ENCODE results near the gene SPON2.

Gene SPON2

DNA sequence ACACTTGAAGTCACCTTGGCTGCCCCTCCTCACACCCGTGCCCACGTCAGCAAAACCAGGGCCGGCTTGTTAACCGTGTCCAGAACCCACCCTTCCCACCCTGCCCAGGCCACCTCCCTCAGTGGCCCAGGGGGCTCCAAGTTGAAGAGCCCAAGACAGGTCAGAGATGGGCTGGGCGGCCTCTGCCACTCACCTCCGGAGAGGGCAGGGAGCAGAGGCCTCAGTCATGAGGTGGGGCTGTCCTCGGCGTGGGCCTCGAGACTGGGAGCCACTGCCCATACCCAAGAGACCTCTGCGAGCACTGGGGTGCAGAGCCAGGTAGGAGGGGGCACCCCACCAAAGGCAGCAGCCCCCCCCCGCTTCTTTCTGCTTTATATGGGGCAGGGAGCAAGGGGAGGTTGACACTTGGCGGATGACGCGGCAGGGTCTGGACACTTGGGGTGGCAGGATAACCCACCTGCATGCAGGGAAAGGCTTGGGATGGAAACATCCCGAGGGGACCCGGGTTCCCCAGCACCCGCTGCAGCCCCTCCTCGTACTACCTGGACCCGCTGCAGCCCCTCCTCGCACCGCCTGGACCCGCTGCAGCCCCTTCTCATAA is 38.0 kb upstream of the SPON2 start:
- Histone ChIP-seq H3K36me3 (peaks cover 31 to 39% (median 35%) of the 10 kb centered on the region in 3 donors), H3K4me1 (peaks cover 10 to 51% (median 48%) of the 10 kb centered on the region in 4 donors), H3K4me3 (no peak overlapping the region)

GRCh38 chr4:1209821-1210220 is 37.4 kb upstream of the SPON2 start:
- no peaks in the 10 kb centered on the region for H3K9me3 ChIP-seq
- peak overlapping the region in 1 of 2 donors; percentile 7 for H3K4me3 ChIP-seq
- H3K27me3 ChIP-seq: no peaks in the 10 kb centered on the region
- H3K36me3 ChIP-seq: peaks cover 26 to 34% (median 30%) of the 10 kb centered on the region in 3 donors
- peak; percentile 79 to 88 for DNase-seq
- intact Hi-C loops (cut with DNase I; ENCODE audit: low total_unique reads): no loop called here
- TF ChIP-seq CTCF (IDR thresholded peaks at IDR 0.05): no peak
- peak overlapping the region; percentile 69 to 75 for H3K27ac ChIP-seq
- peaks cover 10 to 51% (median 48%) of the 10 kb centered on the region in 4 donors for H3K4me1 ChIP-seq

More for the DNA sequence above, 38.0 kb upstream of the SPON2 start:
- TF ChIP-seq CTCF (IDR thresholded peaks at IDR 0.05): no peak
- intact Hi-C loops (cut with DNase I; ENCODE audit: low total_unique reads): no loop called here
- no peaks in the 10 kb centered on the region for H3K9me3 ChIP-seq
- DNase-seq: peak; percentile 19 to 63
- H3K27ac ChIP-seq: peak overlapping the region; percentile 69 to 75
- H3K27me3 ChIP-seq: no peaks in the 10 kb centered on the region

- H3K4me3 ChIP-seq: peak overlapping the region in 1 of 2 donors; percentile 7
- intact Hi-C loops (cut with DNase I; ENCODE audit: low total_unique reads): no loop called here
- no peak for TF ChIP-seq CTCF (IDR thresholded peaks at IDR 0.05)
- no peaks in the 10 kb centered on the region for H3K9me3 ChIP-seq
- H3K27me3 ChIP-seq: no peaks in the 10 kb centered on the region
- DNase-seq: peak; percentile 20 to 68
- peak overlapping the region; percentile 69 to 75 for H3K27ac ChIP-seq
- H3K36me3 ChIP-seq: peaks cover 19 to 27% (median 23%) of the 10 kb centered on the region in 3 donors
- H3K4me1 ChIP-seq: peaks cover 10 to 51% (median 48%) of the 10 kb centered on the region in 4 donors
These were observed 36.8 kb upstream of the SPON2 start for GRCh38 chr4:1208970-1209704.

DNA sequence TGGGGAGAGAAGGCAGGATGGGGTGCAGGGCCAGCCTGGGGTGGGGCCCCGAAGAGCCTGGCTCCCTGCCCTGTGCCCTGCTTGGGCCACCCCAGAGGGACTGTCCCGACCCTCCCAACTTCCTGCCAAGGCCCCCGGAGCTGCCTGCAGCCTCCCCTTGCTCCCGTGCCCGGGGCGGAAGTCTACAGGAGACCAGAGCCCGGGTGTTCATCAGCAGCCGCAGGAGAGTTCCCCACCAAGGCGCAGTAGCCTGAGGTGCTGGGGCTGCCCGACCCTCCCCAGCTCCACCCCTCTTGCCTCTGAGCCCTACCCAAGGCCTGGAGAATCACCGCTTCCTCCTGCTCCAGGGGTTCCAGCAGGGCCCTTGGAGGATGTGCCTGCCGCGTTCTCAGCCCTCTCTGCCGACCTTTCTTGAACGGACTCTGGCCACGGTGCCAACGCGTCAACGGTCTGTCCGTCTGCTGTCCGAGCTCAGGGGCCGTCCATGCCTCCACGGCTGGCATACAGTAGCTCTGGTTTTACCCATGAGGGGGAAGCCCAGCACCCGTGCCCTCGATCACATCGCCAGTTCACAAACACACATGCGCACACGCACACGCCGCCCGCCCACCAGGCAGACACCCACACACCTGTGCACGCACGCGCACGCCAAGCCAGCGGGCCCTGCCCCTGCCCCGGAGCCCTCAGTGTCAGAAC is 36.0 kb upstream of the SPON2 start:
- no peak overlapping the region for H3K4me3 ChIP-seq
- H3K27ac ChIP-seq: peak overlapping the region; percentile 69 to 75
- no peak for TF ChIP-seq CTCF (IDR thresholded peaks at IDR 0.05)
- peak; percentile 19 to 65 for DNase-seq
- H3K36me3 ChIP-seq: peaks cover 12 to 20% (median 16%) of the 10 kb centered on the region in 3 donors
- H3K9me3 ChIP-seq: no peaks in the 10 kb centered on the region
- H3K4me1 ChIP-seq: peaks cover 10 to 51% (median 48%) of the 10 kb centered on the region in 4 donors
- intact Hi-C loops (cut with DNase I; ENCODE audit: low total_unique reads): no loop called here
- H3K27me3 ChIP-seq: no peaks in the 10 kb centered on the region

- no peak for TF ChIP-seq CTCF (IDR thresholded peaks at IDR 0.05)
- Histone ChIP-seq H3K4me3 (no peak overlapping the region), H3K9me3 (no peaks in the 10 kb centered on the region), H3K4me1 (peaks cover 10 to 51% (median 48%) of the 10 kb centered on the region in 4 donors), H3K27ac (peak overlapping the region; percentile 8 to 75), H3K27me3 (no peaks in the 10 kb centered on the region), H3K36me3 (peaks cover 7 to 13% (median 9%) of the 10 kb centered on the region in 3 donors)
- intact Hi-C loops (cut with DNase I; ENCODE audit: low total_unique reads): no loop called here
- DNase-seq: peak; percentile 31 to 66
These were observed 35.4 kb upstream of the SPON2 start for GRCh38 chr4:1207603-1208265.
